ENCODE measurements around the gene CKAP5. TPM values are rescaled to one million over a fixed set of nuclear protein-coding genes. Genes with fewer than 3 reads are reported as not detected.
"Not testable (repeated sequence)": the region's sequence is repeated elsewhere in the genome, so short reads cannot be mapped to it uniquely, and the experiment has no call there.

Gene CKAP5
- total and polyA plus RNA-seq, 5 donors: 20.6 to 66.8 (median 63.7) TPM

DNA sequence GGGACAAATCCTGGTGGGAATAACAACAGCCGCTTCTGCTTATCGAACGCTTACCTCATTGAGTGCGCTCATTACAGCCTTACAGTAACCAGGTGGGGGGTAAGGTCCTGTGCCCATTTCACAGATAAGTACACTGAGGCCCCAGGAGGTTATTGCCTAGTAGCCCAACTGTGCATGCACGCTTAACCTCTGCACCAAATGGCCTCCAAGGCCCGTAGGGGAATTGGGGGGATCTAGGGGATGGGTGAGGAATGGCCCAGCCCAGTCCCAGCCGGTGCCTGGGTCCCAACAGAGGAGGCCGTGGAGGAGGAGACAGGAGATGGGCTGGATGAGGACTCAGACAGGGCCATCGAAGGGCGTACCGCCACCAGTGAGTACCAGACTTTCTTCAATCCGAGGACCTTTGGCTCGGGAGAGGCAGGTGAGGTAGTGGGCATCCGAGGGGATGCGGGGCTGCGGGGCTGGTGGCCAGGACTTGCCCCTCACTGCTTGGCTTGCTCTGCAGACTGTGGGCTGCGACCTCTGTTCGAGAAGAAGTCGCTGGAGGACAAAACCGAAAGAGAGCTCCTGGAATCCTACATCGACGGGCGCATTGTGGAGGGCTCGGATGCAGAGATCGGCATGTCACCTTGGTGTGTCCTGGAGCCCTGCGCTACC lies 119.7 kb downstream of the CKAP5 start:
- H3K4me3 ChIP-seq (ENCODE audit: low read length): no peak overlapping the region
- no peaks in the 10 kb centered on the region for H3K4me1 ChIP-seq (ENCODE audit: control insufficient read depth, insufficient read depth, low read length)
- H3K9me3 ChIP-seq (ENCODE audit: control insufficient read depth, low read length): no peaks in the 10 kb centered on the region
- 91% methylated on average over 26 of the region's 26 CpGs for WGBS
- peak in 1 of 2 donors; percentile 20 for ATAC-seq
- H3K27ac ChIP-seq (ENCODE audit: low read length): no peak overlapping the region
- no peaks in the 10 kb centered on the region for H3K27me3 ChIP-seq (ENCODE audit: control insufficient read depth, insufficient read depth)
- no peak for DNase-seq
- intact Hi-C loops (cut with DNase I): no loop called here

DNA sequence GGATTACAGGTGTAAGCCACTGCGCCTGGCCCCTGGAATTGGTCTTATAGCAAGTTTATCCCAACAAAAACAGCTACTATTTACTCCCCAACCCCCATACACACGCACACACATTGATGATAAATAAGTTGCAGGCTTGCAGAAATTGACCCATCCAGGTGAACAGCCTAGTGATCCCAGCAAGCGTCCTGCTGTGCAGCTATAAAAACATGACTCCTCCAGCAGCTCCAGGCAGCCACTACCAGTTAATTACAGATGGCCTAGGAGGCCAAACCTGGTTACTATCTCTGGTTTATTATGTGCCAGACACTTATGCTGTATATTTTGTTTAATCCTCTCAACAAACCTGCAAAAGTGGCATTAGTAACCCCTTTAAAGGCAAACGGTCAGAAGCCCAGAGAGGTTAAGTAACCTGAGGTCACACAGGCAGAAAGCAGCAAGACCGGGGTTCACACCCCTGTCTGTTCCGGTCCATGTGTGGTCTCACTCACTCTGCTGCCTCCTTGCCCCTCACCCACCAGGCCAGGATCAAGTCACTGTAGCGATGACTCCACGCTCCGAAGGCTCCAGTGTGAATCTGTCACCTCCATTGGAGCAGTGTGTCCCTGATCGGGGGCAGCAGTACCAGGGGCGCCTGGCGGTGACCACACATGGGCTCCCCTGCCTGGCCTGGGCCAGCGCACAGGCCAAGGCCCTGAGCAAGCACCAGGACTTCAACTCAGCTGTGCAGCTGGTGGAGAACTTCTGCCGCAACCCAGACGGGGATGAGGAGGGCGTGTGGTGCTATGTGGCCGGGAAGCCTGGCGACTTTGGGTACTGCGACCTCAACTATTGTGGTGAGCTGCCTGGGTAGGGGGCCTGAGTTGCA lies 120.5 kb downstream of the CKAP5 start:
- H3K27ac ChIP-seq (ENCODE audit: low read length): no peak overlapping the region
- intact Hi-C loops (cut with DNase I): no loop called here
- WGBS: 92% methylated on average over 19 of the region's 19 CpGs
- H3K4me3 ChIP-seq (ENCODE audit: low read length): no peak overlapping the region
- no peaks in the 10 kb centered on the region for H3K27me3 ChIP-seq (ENCODE audit: control insufficient read depth, insufficient read depth)
- no peak for ATAC-seq
- no peaks in the 10 kb centered on the region for H3K9me3 ChIP-seq (ENCODE audit: control insufficient read depth, low read length)
- no peaks in the 10 kb centered on the region for H3K4me1 ChIP-seq (ENCODE audit: control insufficient read depth, insufficient read depth, low read length)
- DNase-seq: no peak

DNA sequence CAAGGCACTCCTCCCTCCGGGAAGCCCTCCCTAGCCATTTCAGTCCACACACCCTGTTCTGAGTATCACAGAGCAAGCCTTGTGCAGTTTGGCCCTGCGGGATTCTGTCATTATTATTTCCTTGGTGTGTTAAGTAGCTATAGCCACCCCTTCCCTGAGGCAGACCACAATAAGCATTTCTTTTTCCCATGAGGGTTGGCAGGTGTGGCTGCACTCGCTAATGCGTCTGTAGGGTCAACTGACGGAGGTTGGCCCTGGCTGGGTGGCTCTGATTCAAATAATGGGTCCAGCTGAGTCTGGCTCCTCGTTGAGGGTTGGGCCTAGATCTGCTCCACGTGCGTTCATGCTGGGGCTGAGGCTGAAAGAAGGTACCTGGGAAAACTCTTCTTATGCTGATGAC lies 122.0 kb downstream of the CKAP5 start:
- Histone ChIP-seq H3K4me1 (ENCODE audit: control insufficient read depth, insufficient read depth, low read length) (no peaks in the 10 kb centered on the region), H3K4me3 (ENCODE audit: low read length) (no peak overlapping the region), H3K27ac (ENCODE audit: low read length) (no peak overlapping the region), H3K27me3 (ENCODE audit: control insufficient read depth, insufficient read depth) (no peaks in the 10 kb centered on the region), H3K9me3 (ENCODE audit: control insufficient read depth, low read length) (no peaks in the 10 kb centered on the region)
- intact Hi-C loops (cut with DNase I): no loop called here
- ATAC-seq (no peak), DNase-seq (no peak)
- WGBS: 63% methylated on average over 8 of the region's 8 CpGs

GRCh38 chr11:46723359-46723680 lies 122.8 kb downstream of the CKAP5 start:
- Histone ChIP-seq H3K4me3 (ENCODE audit: low read length) (no peak overlapping the region), H3K4me1 (ENCODE audit: control insufficient read depth, insufficient read depth, low read length) (no peaks in the 10 kb centered on the region), H3K27ac (ENCODE audit: low read length) (no peak overlapping the region), H3K27me3 (ENCODE audit: control insufficient read depth, insufficient read depth) (no peaks in the 10 kb centered on the region), H3K9me3 (ENCODE audit: control insufficient read depth, low read length) (no peaks in the 10 kb centered on the region)
- ATAC-seq (no peak), DNase-seq (no peak)
- intact Hi-C loops (cut with DNase I): no loop called here
- WGBS: 88% methylated on average over 8 of the region's 8 CpGs

DNA sequence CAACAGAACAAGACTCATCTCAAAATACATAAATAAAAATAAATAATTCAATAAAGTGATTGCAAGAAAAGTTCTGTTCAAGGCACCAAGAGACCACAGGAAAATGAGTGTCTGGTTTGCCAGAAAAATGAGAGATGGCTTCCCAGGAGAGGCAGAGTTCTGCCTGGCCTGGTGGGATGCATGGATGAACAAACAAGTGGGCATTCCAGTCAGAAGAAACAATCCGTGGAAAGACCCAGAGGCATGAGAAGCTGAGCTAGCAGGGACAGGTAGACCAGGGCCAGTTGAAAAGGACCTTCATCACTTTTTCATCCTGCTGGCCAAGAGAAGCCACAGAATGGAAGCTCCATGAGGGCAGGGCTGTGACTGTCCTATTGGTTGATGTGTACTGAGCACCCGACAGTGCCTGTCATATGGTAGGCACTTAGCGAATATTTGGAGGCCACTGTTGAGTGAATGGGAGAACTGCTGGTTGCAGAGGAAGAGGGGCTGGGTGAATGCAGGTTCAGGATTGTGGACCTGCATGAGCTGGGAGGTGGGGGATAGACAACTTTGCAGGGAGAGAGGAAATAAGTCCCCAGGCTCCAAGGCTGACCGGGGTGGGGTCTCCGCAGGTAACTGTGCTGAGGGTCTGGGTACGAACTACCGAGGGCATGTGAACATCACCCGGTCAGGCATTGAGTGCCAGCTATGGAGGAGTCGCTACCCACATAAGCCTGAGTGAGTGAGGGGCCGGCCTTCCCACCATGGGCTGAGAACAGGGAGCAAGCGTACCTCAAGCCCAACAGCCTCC lies 123.3 kb downstream of the CKAP5 start:
- Histone ChIP-seq H3K4me3 (ENCODE audit: low read length) (no peak overlapping the region), H3K27ac (ENCODE audit: low read length) (no peak overlapping the region), H3K4me1 (ENCODE audit: control insufficient read depth, insufficient read depth, low read length) (no peaks in the 10 kb centered on the region), H3K9me3 (ENCODE audit: control insufficient read depth, low read length) (no peaks in the 10 kb centered on the region), H3K27me3 (ENCODE audit: control insufficient read depth, insufficient read depth) (no peaks in the 10 kb centered on the region)
- ATAC-seq: no peak
- DNase-seq: no peak
- intact Hi-C loops (cut with DNase I): no loop called here
- WGBS: 95% methylated on average over 11 of the region's 11 CpGs

DNA sequence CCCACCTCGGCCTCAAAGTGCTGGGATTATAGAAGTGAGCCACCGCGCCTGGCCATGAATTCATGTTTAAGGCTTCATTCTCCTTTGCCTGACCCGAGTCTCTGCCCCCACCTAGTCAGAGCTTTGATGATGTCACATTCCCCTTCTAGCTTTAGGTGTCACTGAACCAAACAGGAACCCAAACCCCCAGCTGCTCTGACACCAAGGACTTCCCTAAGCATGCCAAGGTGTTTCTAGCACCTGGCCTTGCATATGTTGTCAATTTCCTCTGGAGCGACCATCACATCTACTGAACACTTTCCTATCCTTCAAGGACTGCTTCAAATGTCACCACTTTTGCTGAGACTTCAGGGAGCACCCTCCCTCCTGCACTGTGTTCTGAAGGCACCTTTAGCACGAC lies 124.8 kb downstream of the CKAP5 start:
- Histone ChIP-seq H3K4me1 (ENCODE audit: control insufficient read depth, insufficient read depth, low read length) (no peaks in the 10 kb centered on the region), H3K4me3 (ENCODE audit: low read length) (no peak overlapping the region), H3K27me3 (ENCODE audit: control insufficient read depth, insufficient read depth) (no peaks in the 10 kb centered on the region), H3K27ac (ENCODE audit: low read length) (no peak overlapping the region), H3K9me3 (ENCODE audit: control insufficient read depth, low read length) (no peaks in the 10 kb centered on the region)
- WGBS: 86% methylated on average over 6 of the region's 6 CpGs
- no peak for ATAC-seq
- intact Hi-C loops (cut with DNase I): no loop called here
- DNase-seq: no peak

DNA sequence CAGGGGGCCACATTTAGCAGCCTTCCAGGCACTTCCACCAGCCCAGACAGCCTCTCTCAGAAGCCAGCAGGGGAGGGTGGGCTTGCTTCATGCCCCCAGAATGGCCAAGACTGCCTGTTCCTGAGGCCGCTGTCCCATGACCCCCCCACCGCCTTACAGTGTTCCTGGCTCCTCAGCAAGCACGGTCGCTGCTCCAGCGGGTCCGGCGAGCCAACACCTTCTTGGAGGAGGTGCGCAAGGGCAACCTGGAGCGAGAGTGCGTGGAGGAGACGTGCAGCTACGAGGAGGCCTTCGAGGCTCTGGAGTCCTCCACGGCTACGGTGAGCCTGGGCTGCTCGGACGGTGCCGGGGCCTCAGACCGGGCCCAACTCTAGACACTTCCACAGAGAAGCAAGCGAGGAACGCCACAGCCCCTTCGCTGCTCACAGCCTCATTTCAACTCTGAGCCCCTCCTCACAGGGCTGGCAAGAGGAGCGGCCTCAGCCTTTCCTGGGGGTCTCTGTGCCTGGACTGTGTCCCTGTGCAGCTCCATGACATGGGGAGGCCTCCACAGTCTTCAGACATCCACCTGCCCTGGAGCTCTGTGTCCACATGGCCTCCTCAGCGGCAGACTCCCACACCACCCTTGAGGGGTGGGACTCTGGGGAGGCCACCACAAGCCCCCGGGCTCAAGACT lies 126.4 kb downstream of the CKAP5 start:
- no peaks in the 10 kb centered on the region for H3K27me3 ChIP-seq (ENCODE audit: control insufficient read depth, insufficient read depth)
- intact Hi-C loops (cut with DNase I): no loop called here
- no peak for DNase-seq
- no peak overlapping the region for H3K27ac ChIP-seq (ENCODE audit: low read length)
- WGBS: 92% methylated on average over 25 of the region's 25 CpGs
- no peaks in the 10 kb centered on the region for H3K4me1 ChIP-seq (ENCODE audit: control insufficient read depth, insufficient read depth, low read length)
- no peaks in the 10 kb centered on the region for H3K9me3 ChIP-seq (ENCODE audit: control insufficient read depth, low read length)
- ATAC-seq: peak in 1 of 2 donors; percentile 26
- H3K4me3 ChIP-seq (ENCODE audit: low read length): no peak overlapping the region

GRCh38 chr11:46719048-46719542 lies 127.0 kb downstream of the CKAP5 start, which contains the start of gene F2:
Gene F2, plus strand, starts transcription at chr11:46719213. Its CDS starts 23 bp downstream, at chr11:46719236.
- intact Hi-C loops (cut with DNase I): no loop called here
- Histone ChIP-seq H3K9me3 (ENCODE audit: control insufficient read depth, low read length) (no peaks in the 10 kb centered on the region), H3K4me3 (ENCODE audit: low read length) (no peak within 1 kb of the TSS), H3K27me3 (ENCODE audit: control insufficient read depth, insufficient read depth) (no peaks in the 10 kb centered on the region), H3K4me1 (ENCODE audit: control insufficient read depth, insufficient read depth, low read length) (no peaks in the 10 kb centered on the region), H3K27ac (ENCODE audit: low read length) (no peak within 1 kb of the TSS)
- WGBS: 75% methylated on average over 7 of the region's 7 CpGs
- DNase-seq (no peak), ATAC-seq (peak in 1 of 2 donors; percentile 14)

DNA sequence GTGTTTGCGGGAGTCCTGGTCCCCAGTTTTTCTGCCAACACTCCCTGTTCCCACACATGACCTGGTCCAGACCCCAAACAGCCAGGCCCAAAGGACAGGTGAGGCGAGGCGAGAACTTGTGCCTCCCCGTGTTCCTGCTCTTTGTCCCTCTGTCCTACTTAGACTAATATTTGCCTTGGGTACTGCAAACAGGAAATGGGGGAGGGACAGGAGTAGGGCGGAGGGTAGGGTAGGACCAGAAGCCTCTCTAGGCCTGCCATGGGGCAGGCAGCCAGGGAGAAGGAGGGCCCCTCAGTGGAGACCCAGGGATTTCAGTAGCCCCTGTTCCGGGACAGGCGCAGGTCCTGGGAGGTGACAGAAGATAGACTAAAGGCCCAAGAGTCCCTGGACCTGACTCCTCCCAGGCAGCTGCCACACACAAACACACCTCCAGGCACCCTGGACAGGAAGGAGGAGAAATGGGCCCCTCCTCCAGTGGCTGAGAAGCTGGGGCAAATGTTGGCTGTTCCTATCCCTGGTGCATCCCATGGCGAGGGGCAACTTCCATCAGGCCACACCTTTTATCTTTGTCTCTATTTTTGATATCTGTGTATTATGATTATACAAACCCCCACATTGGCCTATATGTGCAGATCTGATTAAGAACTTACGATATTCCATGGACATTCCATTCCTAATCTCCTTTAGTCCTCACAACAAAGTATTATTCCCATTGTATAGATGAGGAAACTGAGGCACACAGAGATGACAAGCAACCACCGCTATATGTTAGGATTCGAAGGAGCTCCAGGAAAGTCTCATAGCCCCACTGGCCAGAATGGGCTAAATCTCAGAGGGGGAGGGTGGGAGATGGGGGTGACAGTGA lies 127.7 kb downstream of the CKAP5 start:
- intact Hi-C loops (cut with DNase I): no loop called here

DNA sequence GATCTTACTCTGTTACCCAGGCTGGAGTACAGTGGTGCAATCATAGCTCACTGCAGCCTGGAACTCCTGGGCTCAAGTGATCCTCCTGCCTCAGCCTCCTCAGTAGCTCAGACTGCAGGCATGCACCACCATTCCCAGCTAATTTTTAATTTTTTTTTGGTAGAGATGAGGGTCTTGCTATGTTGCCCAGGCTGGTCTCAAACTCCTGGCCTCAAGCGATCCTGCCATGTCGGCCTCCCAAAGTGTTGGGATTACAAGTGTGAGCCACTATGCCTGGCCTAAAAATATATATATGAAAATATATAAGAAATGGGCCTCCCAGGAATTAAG lies 128.3 kb downstream of the CKAP5 start:
- DNase-seq; intact Hi-C loops (cut with DNase I): not testable (repeated sequence)
- WGBS: 95% methylated on average over 2 of the region's 2 CpGs

More for the DNA sequence above, 127.7 kb downstream of the CKAP5 start:
- H3K4me1 ChIP-seq (ENCODE audit: control insufficient read depth, insufficient read depth, low read length): no peaks in the 10 kb centered on the region
- 83% methylated on average over 11 of the region's 11 CpGs for WGBS
- no peaks in the 10 kb centered on the region for H3K27me3 ChIP-seq (ENCODE audit: control insufficient read depth, insufficient read depth)
- H3K4me3 ChIP-seq (ENCODE audit: low read length): no peak overlapping the region
- DNase-seq (no peak), ATAC-seq (peak; percentile 47 to 72)
- H3K27ac ChIP-seq (ENCODE audit: low read length): no peak overlapping the region
- no peaks in the 10 kb centered on the region for H3K9me3 ChIP-seq (ENCODE audit: control insufficient read depth, low read length)

More for the DNA sequence above, 128.3 kb downstream of the CKAP5 start:
- not testable (repeated sequence) for H3K4me3 ChIP-seq (ENCODE audit: low read length); H3K27ac ChIP-seq (ENCODE audit: low read length); ATAC-seq; H3K9me3 ChIP-seq (ENCODE audit: control insufficient read depth, low read length); H3K4me1 ChIP-seq (ENCODE audit: control insufficient read depth, insufficient read depth, low read length); H3K27me3 ChIP-seq (ENCODE audit: control insufficient read depth, insufficient read depth)
